ENCODE results near the gene MAVS. TPM values are rescaled to one million over a fixed set of nuclear protein-coding genes. Genes with fewer than 3 reads are reported as not detected.

MAVS gene
- total and polyA plus RNA-seq, 9 of the 15 experiments (the other 6 are each of a cell fraction or from before 2014, with no cell fraction given): 1.6 to 22.0 (median 11.3) TPM

- no peak for ATAC-seq
- no peak for FAIRE-seq
- TF ChIP-seq SMAD1 (IDR thresholded peaks at IDR 0.05; ENCODE audit: low read depth, low read length, partially characterized antibody) (no peak), RNF2 (IDR thresholded peaks at IDR 0.05) (no peak), ZNF354B (CRISPR knock-in tag; IDR thresholded peaks at IDR 0.05) (no peak), CAMTA2 (CRISPR knock-in tag; conservative IDR thresholded peaks at IDR 0.05) (no peak), ZFP30 (CRISPR knock-in tag; IDR thresholded peaks at IDR 0.05; ENCODE audit: borderline replicate concordance) (no peak)
- Histone ChIP-seq H3K9ac (ENCODE audit: insufficient read depth in 1 of 2, low read depth in 2 of 2, low read length in 2 of 2) (no peak overlapping the region), H3K27me3 (ENCODE audit: control insufficient read depth in 2 of 2, insufficient read depth in 2 of 2, low read length in 2 of 2) (no peaks in the 10 kb centered on the region), H3K79me2 (ENCODE audit: control insufficient read depth, insufficient read depth, low read length) (no peaks in the 10 kb centered on the region), H3K9me1 (ENCODE audit: control insufficient read depth, insufficient read depth, low read length) (no peaks in the 10 kb centered on the region), H3K27ac (ENCODE audit: extremely low read depth, low read depth, low read length) (no peak overlapping the region), H3K9me3 (replicated peaks; ENCODE audit: control insufficient read depth, insufficient read depth, low read depth, low read length) (no peaks in the 10 kb centered on the region), H3K36me3 (ENCODE audit: control insufficient read depth, insufficient read depth, low read length) (peaks cover 9% of the 10 kb centered on the region; the same call in 1 of the 3 replicates), H2AFZ (ENCODE audit: low read depth, low read length) (no peak overlapping the region), H3K4me1 (replicated peaks in 1 of 2; ENCODE audit: control insufficient read depth in 2 of 2, insufficient read depth in 2 of 2, low read length in 2 of 2) (no peaks in the 10 kb centered on the region; a peak in 2 of 5 replicates), H4K20me1 (replicated peaks; ENCODE audit: control insufficient read depth, insufficient read depth, low read length) (no peaks in the 10 kb centered on the region), H3K4me2 (ENCODE audit: insufficient read depth, low read length) (no peak overlapping the region), H3K4me3 (no peak overlapping the region)
- no TSS peak for BruUV-seq (replicated peaks)
- intact Hi-C loops (cut with micrococcal nuclease) (no loop called here), in situ Hi-C loops (cut with MboI) (no loop called here)
- ChIA-PET POLR2A (interaction anchor here (1.3 kb wide), 1 partner anchor 14 kb away, joined by 3 read pairs; no protein-coding TSS in a partner anchor), CTCF (ENCODE audit: low intra/inter-chr PET ratio) (no interaction called here)
- no peak for DNase-seq (ENCODE audit: extremely low read depth in 1 of 4, low spot score in 3 of 4)
- 91% methylated on average over 3 of the region's 5 CpGs for WGBS (ENCODE audit: insufficient coverage, low coverage, missing lambda C conversion rate)
Observed at GRCh38 chr20:3873507-3873906, 26.9 kb downstream of the MAVS start.

GRCh38 chr20:3874194-3874844, 27.7 kb downstream of the MAVS start:
- Histone ChIP-seq H3K27me3 (ENCODE audit: control insufficient read depth in 2 of 2, insufficient read depth in 2 of 2, low read length in 2 of 2) (no peaks in the 10 kb centered on the region), H3K27ac (ENCODE audit: extremely low read depth, low read depth, low read length) (no peak overlapping the region), H3K79me2 (ENCODE audit: control insufficient read depth, insufficient read depth, low read length) (no peaks in the 10 kb centered on the region), H3K9ac (ENCODE audit: insufficient read depth in 1 of 2, low read depth in 2 of 2, low read length in 2 of 2) (no peak overlapping the region; a peak in 1 of 4 replicates), H3K4me2 (ENCODE audit: insufficient read depth, low read length) (no peak overlapping the region), H3K9me3 (replicated peaks; ENCODE audit: control insufficient read depth, insufficient read depth, low read depth, low read length) (no peaks in the 10 kb centered on the region), H3K4me3 (no peak overlapping the region), H3K9me1 (ENCODE audit: control insufficient read depth, insufficient read depth, low read length) (no peaks in the 10 kb centered on the region), H4K20me1 (replicated peaks; ENCODE audit: control insufficient read depth, insufficient read depth, low read length) (no peaks in the 10 kb centered on the region), H2AFZ (ENCODE audit: low read depth, low read length) (no peak overlapping the region), H3K36me3 (ENCODE audit: control insufficient read depth, insufficient read depth, low read length) (peaks cover 9% of the 10 kb centered on the region; the same call in 1 of the 3 replicates), H3K4me1 (replicated peaks in 1 of 2; ENCODE audit: control insufficient read depth in 2 of 2, insufficient read depth in 2 of 2, low read length in 2 of 2) (no peaks in the 10 kb centered on the region; a peak in 2 of 5 replicates)
- BruUV-seq (replicated peaks): no TSS peak
- CTCF ChIA-PET (ENCODE audit: low intra/inter-chr PET ratio): no interaction called here
- TF ChIP-seq POLR2AphosphoS2 (IDR thresholded peaks at IDR 0.05; ENCODE audit: low read length): peak; percentile 26; the same call in 1 of the 2 replicates
- no peak for TF ChIP-seq TEAD4 (IDR thresholded peaks at IDR 0.05; ENCODE audit: low read length)
- no peak for TF ChIP-seq TEAD4 (CRISPR knock-in tag; IDR thresholded peaks at IDR 0.05; ENCODE audit: borderline replicate concordance)
- WGBS (ENCODE audit: insufficient coverage, low coverage, missing lambda C conversion rate): 71% methylated on average over 3 of the region's 3 CpGs
- POLR2A ChIA-PET: interaction anchor here (0.5 to 1.3 kb wide), 2 partner anchors 13 to 27 kb away, joined by 3 read pairs; no protein-coding TSS in a partner anchor
- FAIRE-seq (no peak), ATAC-seq (no peak), DNase-seq (ENCODE audit: extremely low read depth in 1 of 4, low spot score in 3 of 4) (no peak)
- intact Hi-C loops (cut with micrococcal nuclease) (no loop called here), in situ Hi-C loops (cut with MboI) (no loop called here)
